Neural progenitor cell (in vitro differentiated cells): ENCODE results near the gene PYGM.

Experiments
- EZH2phosphoT487 ChIP-seq: fragments of 200-600 bp; sonication (generic); IDR thresholded peaks from 2 replicates; pipeline ENCODE4 v1.6.1; 2017; ENCODE audit warnings: antibody characterized with exemption
- TF ChIP-seq, protein P1 (sequence below): fragments of 200-600 bp; sonication (generic); IDR thresholded peaks from 2 replicates; pipeline ENCODE4 v1.5.1; 2017; ENCODE audit warnings: antibody characterized with exemption, mild to moderate bottlenecking

DNA sequence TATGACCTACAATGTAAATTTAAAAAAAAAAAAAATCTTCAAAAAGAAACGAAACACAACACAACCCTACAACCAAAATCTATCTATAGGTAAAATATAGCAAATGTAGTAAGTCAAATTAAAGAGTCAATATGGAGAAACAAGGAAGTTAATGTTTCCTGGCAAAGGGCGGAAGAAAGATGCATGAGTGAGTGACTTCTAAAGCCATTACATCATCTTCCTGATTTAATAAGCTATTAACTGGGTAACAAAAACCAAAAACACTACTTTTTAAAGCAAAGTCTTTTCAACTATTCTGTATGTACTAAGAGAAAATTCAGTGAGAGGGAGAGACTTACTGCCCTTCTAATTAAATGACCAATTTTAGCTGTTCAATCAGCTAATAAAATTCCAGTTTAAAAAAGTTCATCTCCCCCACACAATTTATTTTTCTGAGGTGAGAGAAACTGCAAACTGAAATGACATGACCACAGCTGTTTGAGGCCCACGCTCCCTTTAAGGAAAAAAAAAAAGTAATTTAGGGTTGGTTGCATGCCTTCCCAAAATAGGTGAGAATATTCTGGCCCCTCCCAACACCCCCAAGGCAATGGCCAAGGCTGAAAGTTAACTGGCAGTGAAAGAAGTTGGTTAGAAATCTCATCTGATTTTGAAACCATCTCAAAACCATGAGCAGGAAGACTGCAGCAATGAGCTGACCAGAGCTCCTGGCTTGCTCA, 12.7 kb upstream of the PYGM start:
- no peak for TF ChIP-seq EZH2phosphoT487
- TF ChIP-seq, protein P1, sequence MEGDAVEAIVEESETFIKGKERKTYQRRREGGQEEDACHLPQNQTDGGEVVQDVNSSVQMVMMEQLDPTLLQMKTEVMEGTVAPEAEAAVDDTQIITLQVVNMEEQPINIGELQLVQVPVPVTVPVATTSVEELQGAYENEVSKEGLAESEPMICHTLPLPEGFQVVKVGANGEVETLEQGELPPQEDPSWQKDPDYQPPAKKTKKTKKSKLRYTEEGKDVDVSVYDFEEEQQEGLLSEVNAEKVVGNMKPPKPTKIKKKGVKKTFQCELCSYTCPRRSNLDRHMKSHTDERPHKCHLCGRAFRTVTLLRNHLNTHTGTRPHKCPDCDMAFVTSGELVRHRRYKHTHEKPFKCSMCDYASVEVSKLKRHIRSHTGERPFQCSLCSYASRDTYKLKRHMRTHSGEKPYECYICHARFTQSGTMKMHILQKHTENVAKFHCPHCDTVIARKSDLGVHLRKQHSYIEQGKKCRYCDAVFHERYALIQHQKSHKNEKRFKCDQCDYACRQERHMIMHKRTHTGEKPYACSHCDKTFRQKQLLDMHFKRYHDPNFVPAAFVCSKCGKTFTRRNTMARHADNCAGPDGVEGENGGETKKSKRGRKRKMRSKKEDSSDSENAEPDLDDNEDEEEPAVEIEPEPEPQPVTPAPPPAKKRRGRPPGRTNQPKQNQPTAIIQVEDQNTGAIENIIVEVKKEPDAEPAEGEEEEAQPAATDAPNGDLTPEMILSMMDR = no peak
